Measurements from ENCODE around the gene KCNQ1. TPM values are rescaled to one million over a fixed set of nuclear protein-coding genes. Genes with fewer than 3 reads are reported as not detected.

The KCNQ1 gene
- total and polyA plus RNA-seq, 2 experiments from 2014 or later: 0.45 to 0.87 TPM

DNA sequence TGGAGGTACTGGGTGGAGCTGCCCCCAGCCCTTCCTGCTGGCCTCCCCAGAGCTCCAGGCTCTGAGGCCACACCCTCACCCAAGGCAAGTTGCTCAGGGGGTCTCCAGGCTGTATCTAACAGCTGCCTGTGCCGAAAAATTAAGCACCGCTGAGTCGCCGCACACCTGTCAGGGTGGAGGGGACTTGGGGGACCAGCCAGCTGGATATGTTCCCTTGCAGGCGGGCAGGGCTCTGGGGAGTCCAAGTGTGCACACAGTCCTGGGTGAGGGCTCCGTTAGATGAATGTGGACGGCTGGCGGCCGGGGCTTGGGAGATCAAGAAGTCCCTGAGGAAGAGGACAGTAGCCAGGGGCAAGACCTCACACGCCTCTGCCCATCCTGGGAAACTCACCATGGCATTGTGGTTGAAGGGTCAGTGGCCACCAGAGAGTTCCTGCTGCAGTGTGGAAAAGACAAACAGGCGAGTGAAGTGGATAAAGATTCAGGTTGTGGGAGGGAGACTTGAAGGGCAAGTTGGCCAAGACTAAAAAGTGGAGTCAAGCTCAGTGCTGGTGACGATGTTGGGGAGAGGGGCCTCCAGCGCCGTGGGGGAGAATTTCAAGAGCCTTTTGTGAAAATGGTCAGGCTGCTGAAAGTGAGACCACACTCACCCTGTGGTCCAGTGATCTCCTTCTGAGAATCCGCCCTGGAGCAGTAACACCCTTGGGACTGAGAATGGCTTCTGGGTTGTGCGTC lies 371.1 kb downstream of the KCNQ1 start:
- Histone ChIP-seq H3K4me3 (no peak overlapping the region), H3K4me1 (ENCODE audit: insufficient read depth) (no peaks in the 10 kb centered on the region; the same call in 1 of the 2 replicates), H3K4me2 (no peak overlapping the region), H3K36me3 (ENCODE audit: insufficient read depth) (no peaks in the 10 kb centered on the region), H3K27me3 (ENCODE audit: insufficient read depth) (peaks cover 13% of the 10 kb centered on the region; the same call in 1 of the 2 replicates), H3K27ac (ENCODE audit: low read depth) (no peak overlapping the region), H2AFZ (no peak overlapping the region), H4K20me1 (replicated peaks; ENCODE audit: insufficient read depth) (no peaks in the 10 kb centered on the region), H3F3A (replicated peaks; ENCODE audit: low read depth) (no peaks in the 10 kb centered on the region), H3K9me2 (ENCODE audit: insufficient read depth) (0 out of 2 replicates have a peak, but pooled peaks cover 6% of the 10 kb centered on the region), H3K79me2 (replicated peaks; ENCODE audit: insufficient read depth) (no peaks in the 10 kb centered on the region)
- Mint-ChIP-seq H3K4me1 (peaks cover 16% of the 10 kb centered on the region), H3K9me3 (peaks cover 28% of the 10 kb centered on the region), H3K36me3 (ENCODE audit: low read depth) (peaks cover 7% of the 10 kb centered on the region; the same call in 2 of the 3 replicates), H3K4me3 (no peak overlapping the region), H3K27me3 (ENCODE audit: insufficient read depth, low read depth, poor library complexity) (peaks cover 51% of the 10 kb centered on the region), H3K27ac (no peak overlapping the region)
- ATAC-seq: no peak
- no peak for DNase-seq (ENCODE audit: low spot score)
- no peak for TF ChIP-seq STAT1 (IDR thresholded peaks at IDR 0.05; ENCODE audit: unreplicated experiment)
- TF ChIP-seq, protein P1, sequence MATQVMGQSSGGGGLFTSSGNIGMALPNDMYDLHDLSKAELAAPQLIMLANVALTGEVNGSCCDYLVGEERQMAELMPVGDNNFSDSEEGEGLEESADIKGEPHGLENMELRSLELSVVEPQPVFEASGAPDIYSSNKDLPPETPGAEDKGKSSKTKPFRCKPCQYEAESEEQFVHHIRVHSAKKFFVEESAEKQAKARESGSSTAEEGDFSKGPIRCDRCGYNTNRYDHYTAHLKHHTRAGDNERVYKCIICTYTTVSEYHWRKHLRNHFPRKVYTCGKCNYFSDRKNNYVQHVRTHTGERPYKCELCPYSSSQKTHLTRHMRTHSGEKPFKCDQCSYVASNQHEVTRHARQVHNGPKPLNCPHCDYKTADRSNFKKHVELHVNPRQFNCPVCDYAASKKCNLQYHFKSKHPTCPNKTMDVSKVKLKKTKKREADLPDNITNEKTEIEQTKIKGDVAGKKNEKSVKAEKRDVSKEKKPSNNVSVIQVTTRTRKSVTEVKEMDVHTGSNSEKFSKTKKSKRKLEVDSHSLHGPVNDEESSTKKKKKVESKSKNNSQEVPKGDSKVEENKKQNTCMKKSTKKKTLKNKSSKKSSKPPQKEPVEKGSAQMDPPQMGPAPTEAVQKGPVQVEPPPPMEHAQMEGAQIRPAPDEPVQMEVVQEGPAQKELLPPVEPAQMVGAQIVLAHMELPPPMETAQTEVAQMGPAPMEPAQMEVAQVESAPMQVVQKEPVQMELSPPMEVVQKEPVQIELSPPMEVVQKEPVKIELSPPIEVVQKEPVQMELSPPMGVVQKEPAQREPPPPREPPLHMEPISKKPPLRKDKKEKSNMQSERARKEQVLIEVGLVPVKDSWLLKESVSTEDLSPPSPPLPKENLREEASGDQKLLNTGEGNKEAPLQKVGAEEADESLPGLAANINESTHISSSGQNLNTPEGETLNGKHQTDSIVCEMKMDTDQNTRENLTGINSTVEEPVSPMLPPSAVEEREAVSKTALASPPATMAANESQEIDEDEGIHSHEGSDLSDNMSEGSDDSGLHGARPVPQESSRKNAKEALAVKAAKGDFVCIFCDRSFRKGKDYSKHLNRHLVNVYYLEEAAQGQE (IDR thresholded peaks at IDR 0.05; ENCODE audit: unreplicated experiment): no peak

DNA sequence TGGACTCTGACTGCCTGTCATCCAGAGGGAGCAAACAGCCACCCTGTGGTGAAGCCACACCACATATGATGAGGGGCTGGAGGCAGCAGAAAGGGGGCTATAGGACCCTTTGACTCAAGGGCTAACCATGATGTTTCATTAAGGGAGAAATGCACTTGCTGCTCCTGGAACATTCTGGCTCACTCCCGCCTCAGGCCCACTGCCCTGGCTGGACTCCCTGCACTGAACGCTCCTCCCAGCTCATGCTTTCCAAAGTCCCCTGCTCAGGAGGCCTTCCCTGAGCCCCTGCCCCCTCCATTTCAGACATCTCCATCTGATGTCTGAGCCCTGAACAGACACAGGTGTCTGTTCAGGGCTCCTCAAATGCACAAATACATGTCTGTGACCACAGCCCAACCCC lies 371.7 kb downstream of the KCNQ1 start:
- H3K4me1 Mint-ChIP-seq: peaks cover 16% of the 10 kb centered on the region
- Histone ChIP-seq H3K27ac (ENCODE audit: low read depth) (no peak overlapping the region), H3K79me2 (replicated peaks; ENCODE audit: insufficient read depth) (no peaks in the 10 kb centered on the region), H3K4me3 (no peak overlapping the region), H3K4me2 (no peak overlapping the region), H3K4me1 (ENCODE audit: insufficient read depth) (no peaks in the 10 kb centered on the region; the same call in 1 of the 2 replicates), H3K27me3 (ENCODE audit: insufficient read depth) (peaks cover 13% of the 10 kb centered on the region; the same call in 1 of the 2 replicates), H3K36me3 (ENCODE audit: insufficient read depth) (no peaks in the 10 kb centered on the region), H3K9me2 (ENCODE audit: insufficient read depth) (0 out of 2 replicates have a peak, but pooled peaks cover 6% of the 10 kb centered on the region), H4K20me1 (replicated peaks; ENCODE audit: insufficient read depth) (no peaks in the 10 kb centered on the region), H2AFZ (no peak overlapping the region), H3F3A (replicated peaks; ENCODE audit: low read depth) (no peaks in the 10 kb centered on the region)
- no peak overlapping the region for H3K4me3 Mint-ChIP-seq
- ATAC-seq (no peak), DNase-seq (ENCODE audit: low spot score) (no peak)
- H3K27ac Mint-ChIP-seq: no peak overlapping the region
- peaks cover 8% of the 10 kb centered on the region; the same call in 2 of the 3 replicates for H3K36me3 Mint-ChIP-seq (ENCODE audit: low read depth)
- peaks cover 29% of the 10 kb centered on the region for H3K9me3 Mint-ChIP-seq
- peaks cover 49% of the 10 kb centered on the region for H3K27me3 Mint-ChIP-seq (ENCODE audit: insufficient read depth, low read depth, poor library complexity)
- TF ChIP-seq, protein P2, sequence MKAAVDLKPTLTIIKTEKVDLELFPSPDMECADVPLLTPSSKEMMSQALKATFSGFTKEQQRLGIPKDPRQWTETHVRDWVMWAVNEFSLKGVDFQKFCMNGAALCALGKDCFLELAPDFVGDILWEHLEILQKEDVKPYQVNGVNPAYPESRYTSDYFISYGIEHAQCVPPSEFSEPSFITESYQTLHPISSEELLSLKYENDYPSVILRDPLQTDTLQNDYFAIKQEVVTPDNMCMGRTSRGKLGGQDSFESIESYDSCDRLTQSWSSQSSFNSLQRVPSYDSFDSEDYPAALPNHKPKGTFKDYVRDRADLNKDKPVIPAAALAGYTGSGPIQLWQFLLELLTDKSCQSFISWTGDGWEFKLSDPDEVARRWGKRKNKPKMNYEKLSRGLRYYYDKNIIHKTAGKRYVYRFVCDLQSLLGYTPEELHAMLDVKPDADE (IDR thresholded peaks at IDR 0.05): no peak
- TF ChIP-seq POLR2AphosphoS5 (IDR thresholded peaks at IDR 0.05; ENCODE audit: low read depth) (no peak), JUNB (IDR thresholded peaks at IDR 0.05; ENCODE audit: unreplicated experiment) (no peak), ZNF114 (CRISPR knock-in tag; IDR thresholded peaks at IDR 0.05) (no peak), CTCF (conservative IDR thresholded peaks at IDR 0.05; ENCODE audit: low read depth in 2 of 2) (no peak), EZH2phosphoT487 (IDR thresholded peaks at IDR 0.05; ENCODE audit: unreplicated experiment) (no peak), STAT1 (IDR thresholded peaks at IDR 0.05; ENCODE audit: unreplicated experiment) (no peak), CREB1 (CRISPR knock-in tag; IDR thresholded peaks at IDR 0.05; ENCODE audit: low read depth) (no peak)
- TF ChIP-seq, protein P1 (IDR thresholded peaks at IDR 0.05; ENCODE audit: unreplicated experiment): no peak

All from GM23338 (cell line).